GM19099 (cell line): ENCODE measurements around the gene EIF4E2.

Experiments used
- POLR2A ChIP-seq: IDR thresholded peaks from 3 replicates; pipeline ENCODE4 v1.6.1; 2011; ENCODE audit warnings: low read depth; ENCODE audit not compliant: insufficient read length; ENCODE audit errors: extremely low read depth

EIF4E2 gene

DNA sequence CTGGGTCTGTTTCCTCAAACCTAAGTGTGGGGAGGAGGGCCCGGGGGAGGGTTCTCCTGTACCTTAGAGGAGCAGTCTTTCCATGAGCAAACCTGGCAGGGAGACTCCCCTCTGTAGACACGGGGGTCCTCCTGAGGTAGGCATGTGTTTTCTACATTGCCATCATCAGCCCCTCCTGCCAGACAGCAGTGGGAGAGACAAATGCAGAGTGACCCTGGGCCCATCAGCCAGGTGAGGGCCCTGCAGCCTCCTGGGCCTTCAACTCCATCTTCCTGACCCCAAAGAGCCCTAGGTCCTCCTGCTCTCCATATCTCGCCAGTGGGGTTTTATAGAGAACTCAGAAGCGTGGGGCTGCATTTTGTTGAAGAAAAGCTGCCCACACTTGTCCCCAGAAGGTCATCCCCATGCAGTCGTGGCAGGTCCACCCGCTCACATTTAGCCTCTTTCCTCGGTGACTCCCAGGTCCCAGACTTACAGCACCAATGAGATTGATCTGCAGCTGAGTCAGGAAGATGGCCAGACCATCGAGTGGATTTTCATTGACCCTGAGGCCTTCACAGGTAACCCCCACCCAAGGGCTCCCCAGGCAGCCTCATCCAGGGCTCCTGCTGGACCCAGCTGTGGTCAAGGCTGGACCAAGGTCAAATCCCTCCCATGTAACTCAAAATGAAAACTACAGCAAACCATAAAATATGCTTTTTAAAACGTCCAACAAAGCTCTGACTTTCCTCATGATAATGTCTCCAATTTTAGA, 8.4 kb upstream of the EIF4E2 start:
- no peak for TF ChIP-seq POLR2A

DNA sequence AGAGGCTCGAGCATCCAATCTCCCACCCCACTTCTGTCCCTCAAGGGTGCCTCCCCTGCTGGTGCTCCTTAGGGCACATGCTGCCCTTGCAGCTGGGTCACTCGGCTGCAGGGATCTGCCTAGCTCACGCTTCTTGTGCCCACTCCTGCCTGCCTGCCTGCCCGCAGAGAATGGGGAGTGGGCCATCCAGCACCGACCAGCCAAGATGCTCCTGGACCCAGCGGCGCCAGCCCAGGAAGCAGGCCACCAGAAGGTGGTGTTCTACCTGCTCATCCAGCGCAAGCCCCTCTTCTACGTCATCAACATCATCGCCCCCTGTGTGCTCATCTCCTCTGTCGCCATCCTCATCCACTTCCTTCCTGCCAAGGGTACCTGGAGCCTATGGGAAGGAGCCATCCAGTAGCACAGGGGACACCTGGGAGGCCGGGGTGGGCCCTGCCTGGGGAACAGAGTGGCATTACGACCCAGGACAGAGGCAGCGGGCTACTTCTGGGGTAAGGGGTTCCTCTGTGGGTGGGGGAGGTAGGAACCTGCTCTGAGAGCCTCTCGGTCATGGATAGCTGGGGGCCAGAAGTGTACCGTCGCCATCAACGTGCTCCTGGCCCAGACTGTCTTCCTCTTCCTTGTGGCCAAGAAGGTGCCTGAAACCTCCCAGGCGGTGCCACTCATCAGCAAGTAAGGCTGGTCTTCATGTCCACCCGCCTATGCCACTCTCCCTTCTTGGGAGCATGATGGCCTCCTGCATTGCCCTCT, 7.6 kb upstream of the EIF4E2 start:
- TF ChIP-seq POLR2A = no peak

DNA sequence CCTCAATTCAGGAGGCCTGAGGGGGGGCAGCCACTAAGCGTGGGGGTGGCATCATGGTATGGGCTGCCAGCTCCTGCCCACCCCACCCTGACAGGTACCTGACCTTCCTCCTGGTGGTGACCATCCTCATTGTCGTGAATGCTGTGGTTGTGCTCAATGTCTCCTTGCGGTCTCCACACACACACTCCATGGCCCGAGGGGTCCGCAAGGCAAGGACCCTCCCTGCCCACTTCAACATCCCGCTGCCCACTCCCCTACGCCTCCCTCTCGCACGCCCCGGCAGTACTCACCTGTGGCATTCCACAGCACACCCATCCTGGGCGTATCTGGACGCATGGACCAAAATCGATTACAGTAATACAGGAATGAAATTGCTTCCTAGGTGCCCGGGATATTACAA, 7.0 kb upstream of the EIF4E2 start:
- TF ChIP-seq POLR2A = no peak

DNA sequence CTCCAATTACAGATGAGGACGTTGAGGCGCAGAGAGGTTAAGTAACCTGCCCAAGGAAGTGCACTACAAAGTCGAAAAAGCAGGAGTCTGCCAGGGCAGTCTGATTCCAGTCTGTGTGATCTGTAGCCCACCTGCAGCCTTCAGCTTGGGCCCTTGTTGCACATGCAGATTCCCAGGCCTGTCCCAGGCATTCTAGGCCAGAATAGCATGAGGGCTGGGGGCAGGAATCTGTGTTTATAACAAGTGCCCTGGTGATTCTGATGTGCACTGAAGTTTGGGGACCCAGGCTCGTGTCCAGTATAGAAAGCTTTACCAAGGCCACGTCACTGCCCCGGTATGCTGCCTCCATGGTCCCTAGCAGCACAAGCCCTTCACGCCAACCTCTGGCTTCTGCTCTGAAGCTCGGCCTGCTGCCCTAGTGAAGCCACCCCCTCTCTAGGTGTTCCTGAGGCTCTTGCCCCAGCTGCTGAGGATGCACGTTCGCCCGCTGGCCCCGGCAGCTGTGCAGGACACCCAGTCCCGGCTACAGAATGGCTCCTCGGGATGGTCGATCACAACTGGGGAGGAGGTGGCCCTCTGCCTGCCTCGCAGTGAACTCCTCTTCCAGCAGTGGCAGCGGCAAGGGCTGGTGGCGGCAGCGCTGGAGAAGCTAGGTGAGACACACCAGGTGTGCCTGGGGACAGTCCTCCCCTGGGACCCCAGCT, 6.4 kb upstream of the EIF4E2 start:
- no peak for TF ChIP-seq POLR2A

DNA sequence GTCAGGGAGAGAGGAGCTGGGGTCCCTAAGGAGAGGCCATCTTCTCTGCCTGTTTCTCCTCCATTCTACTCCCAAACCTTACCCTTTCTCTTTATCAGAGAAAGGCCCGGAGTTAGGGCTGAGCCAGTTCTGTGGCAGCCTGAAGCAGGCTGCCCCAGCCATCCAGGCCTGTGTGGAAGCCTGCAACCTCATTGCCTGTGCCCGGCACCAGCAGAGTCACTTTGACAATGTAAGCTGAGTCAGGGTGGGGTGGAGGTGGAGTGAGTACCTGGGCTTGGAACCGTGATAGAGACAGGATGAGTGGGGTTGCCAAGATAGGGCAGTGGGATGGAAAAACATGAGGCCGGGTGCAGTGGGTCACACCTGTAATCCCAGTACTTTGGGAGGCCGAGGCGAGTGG, 5.8 kb upstream of the EIF4E2 start:
- no peak for TF ChIP-seq POLR2A

DNA sequence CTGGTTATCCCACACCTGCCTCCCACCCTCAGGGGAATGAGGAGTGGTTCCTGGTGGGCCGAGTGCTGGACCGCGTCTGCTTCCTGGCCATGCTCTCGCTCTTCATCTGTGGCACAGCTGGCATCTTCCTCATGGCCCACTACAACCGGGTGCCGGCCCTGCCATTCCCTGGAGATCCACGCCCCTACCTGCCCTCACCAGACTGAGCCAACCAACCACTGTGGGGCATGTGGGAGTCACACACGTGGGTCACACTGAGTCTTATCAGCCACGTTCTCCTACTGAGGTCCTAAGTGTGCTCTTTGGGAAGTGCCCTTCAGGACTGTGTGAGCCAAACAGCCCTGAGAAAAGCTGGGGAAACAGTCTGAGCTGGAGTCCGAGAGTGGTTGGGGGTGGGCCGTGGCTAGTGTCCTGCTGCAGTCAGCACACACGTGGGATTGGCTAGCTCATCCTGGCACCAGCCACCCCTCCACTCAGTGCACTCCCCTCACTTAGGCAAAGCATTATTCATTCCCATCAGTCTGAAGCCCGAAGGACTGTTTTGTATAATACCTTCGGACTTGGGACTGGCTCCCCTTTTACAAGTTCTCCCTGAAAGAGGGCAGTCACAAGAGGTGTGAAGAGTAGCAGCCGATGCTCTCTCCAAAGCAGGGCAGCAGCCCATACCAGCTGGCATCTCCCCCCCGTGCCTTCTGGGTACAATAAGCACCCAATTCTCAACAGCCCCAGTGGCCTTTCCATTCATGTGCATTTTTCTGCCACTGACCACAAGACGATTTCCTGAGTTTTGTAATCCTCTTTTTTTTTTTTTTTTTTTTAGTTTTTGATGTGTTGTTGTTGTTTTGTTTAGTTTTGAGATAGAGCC, 4.7 kb upstream of the EIF4E2 start:
- no peak for TF ChIP-seq POLR2A

DNA sequence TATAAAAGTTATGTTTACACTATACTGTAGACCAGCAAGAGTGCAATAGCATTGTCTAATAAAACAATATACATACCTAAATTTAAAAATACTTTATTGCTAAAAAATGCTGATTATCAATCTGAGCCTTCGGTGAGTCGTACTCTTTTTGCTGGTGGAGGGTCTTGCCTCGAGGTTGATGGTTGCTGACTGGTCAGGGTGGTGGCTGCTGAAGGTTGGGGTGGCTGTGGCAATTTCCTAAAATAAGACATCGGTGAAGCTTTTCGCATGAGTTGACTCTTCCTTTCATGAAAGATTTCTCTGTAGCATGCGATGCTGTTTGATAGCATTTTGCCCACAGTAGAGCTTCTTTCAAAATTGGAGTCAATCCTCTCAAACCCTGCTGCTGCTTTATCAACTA, 2.5 kb upstream of the EIF4E2 start:
- no peak for TF ChIP-seq POLR2A

DNA sequence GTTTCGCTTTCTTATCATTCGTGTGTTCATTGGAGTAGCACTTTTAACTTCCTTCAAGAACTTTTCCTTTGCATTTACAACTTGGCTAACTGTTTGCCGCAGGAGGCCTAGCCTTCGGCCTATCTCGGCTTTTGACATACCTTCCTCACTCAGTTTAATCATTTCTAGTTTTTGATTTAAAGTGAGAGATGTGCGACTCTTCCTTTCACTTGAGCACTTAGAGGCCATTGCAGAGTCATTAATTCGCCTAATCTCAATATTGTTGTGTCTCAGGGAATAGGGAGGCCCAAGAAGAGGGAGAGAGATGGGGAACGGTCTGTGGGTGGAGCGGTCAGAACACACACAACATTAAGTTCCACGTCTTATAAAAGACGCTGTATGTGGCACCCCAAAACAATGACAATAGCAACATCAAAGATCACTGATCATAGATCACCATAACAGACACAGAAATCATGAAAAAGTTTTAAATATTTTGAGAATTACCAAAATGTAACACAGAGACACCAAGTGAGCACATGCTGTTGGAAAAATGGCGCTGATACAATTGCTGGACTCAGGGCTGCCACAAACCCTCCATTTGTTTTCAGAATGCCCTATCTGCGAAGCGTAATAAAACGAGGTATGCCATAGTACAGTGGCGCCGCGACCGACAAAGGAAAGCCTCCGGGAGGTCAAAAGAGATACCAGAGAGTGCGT, 685 bp upstream of the EIF4E2 start:
- TF ChIP-seq POLR2A = no peak

DNA sequence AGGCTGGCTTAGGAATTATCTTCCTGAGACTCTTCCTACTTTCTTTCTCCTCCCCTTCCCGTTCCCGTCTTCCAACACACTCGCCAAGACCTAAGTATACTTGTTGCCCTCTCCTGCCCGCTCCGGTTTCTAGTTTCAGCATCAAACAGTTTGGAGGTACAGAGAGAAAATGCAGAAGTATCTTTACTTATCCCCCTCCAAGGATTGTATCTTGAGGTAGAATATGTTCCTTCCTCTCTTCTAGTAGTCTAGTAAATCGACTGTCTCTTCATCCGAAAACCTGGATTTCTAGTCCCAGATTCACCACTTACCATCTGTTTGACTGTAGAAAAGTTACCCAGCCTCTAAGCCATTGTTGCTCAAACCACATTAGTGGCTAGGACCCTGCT, 755 bp downstream of the EIF4E2 start:
- TF ChIP-seq POLR2A = no peak

DNA sequence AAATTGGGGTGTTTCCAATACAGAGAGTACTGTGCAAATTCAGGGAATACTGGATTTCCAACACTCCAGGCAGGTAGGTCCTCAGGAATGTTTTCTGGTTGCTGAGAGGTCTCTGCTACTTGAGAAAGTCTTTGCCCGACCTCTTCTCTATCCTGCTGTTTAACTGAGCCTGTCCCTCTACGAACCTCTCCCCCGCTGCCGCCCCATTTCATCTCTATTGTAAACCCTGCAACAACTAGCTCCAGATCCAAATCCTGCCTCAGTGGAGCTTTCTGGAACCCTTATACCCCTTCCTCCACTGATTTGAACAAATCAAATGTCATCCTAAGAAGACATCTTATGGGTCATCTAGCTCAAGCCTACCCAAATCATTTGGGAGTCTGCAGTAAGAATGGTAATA, 1.3 kb downstream of the EIF4E2 start:
- no peak for TF ChIP-seq POLR2A

DNA sequence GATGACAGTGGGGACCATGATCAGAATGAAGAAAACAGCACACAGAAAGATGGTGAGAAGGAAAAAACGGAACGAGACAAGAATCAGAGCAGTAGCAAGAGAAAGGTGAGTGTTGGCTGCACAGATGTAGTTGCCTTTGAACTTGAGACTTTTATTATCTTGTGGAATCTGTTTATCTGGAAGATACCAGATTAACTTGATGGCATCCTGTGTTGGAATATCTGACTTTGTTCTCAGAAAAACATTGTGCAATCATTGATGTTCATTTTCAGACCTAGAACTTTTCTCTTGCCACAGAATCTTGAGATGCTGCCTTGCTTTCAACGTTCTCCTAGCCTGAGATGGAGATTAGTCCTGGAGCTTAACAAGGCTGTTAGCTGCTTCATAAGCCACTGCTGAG, 5.9 kb downstream of the EIF4E2 start:
- no peak for TF ChIP-seq POLR2A

DNA sequence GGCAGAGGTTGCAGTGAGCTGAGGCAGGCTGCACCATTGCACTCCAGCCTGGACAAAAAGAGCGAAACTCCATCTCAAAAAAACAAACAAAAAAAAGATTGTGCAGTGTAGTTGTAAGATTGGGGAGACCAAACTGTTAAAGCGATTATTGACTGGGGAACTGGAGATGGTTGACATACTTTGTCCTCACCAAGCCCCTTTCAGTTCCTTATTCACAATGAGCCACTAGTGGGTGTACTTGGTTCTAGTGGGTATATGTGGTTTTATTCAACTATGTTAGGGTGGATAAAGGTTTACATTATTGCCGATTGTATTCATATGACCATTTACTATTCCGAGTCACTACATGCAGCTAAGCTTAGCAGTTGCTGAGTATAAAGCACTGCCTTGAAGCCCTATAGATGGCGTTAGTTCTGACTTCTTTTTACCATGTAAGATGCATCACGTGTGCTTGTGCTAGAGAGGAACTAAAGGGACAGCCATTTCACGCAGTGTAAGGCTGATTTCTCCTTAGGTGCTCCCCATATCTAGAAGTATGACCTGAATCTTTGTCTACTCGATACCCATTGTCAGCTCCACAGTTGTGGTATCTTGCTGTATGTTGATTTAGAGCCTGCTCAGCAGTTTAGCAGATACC, 12.1 kb downstream of the EIF4E2 start:
- no peak for TF ChIP-seq POLR2A

DNA sequence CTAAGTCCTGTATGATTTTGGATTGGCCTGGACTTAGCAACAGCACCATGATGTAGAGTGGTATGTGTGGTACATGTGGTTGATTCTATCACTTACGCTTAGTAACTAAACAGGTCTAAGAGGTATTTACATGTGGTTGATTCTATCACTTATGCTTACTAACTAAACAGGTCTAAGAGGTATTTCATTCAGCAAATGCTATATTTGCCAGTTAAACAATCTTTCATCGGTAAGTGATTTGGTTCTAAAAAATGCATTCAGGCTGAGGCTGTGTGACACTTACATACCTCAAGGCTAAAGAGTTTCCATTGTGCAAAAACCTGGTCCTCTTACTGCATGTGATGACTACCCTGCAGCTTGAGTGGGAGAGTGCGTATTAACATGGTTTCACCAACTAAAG, 13.1 kb downstream of the EIF4E2 start:
- TF ChIP-seq POLR2A = no peak

DNA sequence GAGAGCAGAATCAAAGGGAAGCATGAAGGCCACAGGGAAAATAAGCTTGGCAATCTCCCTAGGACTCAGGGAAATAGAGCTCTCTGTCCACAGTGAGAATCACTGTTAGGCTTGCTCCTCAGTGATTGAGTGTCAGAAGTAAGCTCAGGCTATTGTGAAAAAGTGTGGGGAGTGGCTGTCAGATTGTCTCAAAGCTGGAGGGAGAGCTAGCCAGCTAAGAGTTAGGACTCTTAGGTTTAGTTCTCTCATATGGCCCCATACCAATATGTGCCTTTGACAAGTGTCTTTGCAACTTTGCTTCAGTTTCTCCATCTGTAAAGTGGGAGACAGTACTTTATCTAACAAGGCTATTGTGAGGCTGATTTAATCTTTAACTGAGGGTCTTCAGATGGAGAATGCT, 17.2 kb downstream of the EIF4E2 start:
- no peak for TF ChIP-seq POLR2A
